Breast epithelium (tissue), 3 donors: ENCODE measurements around the gene FAT1.

Experiments
- POLR2A ChIP-seq: fragments of 450-650 bp; IDR thresholded peaks from one replicate; pipeline ENCODE4 v1.6.1; 2016; ENCODE audit warnings: antibody characterized with exemption, mild to moderate bottlenecking, moderate library complexity
- TF ChIP-seq, protein P1 (sequence below), 3 donors: fragments of 450-650 bp; IDR thresholded peaks; one replicate each; pipeline ENCODE4 v1.5.1; 2016 to 2017; ENCODE audit warnings: antibody characterized with exemption in 3 of 3, mild to moderate bottlenecking in 3 of 3, moderate library complexity in 3 of 3

DNA sequence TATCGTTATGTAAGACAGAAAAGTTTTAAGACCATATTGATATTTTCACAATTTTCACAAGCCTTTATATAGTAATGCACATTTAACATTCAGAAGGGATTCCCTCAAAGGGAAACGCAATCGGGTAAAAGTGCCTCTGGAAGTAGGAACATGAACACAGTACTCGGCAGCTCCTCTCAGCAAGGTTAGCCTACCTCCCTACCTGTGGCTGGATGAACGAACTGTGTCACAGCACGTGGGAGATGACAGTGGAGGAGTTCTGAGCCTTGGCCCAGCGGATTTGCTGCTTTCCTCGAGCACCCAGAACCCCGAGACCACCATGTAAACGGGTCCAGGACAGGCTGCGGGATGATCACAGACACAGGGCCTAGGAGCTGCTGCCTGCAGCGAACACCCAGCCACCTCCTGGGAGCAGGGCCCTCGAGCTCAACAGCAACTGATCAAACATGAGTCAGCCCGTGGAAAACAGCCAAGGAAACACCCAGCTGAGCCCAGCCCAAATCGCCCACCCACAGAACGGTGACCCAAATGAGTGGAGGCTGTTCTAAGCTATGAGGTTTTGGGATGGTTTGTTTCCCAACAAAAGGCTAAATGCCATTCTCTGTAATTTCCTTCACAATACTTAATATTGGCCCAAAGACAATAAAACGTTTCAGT lies 30.4 kb downstream of the FAT1 start:
- no peak for TF ChIP-seq POLR2A
- TF ChIP-seq, protein P1, sequence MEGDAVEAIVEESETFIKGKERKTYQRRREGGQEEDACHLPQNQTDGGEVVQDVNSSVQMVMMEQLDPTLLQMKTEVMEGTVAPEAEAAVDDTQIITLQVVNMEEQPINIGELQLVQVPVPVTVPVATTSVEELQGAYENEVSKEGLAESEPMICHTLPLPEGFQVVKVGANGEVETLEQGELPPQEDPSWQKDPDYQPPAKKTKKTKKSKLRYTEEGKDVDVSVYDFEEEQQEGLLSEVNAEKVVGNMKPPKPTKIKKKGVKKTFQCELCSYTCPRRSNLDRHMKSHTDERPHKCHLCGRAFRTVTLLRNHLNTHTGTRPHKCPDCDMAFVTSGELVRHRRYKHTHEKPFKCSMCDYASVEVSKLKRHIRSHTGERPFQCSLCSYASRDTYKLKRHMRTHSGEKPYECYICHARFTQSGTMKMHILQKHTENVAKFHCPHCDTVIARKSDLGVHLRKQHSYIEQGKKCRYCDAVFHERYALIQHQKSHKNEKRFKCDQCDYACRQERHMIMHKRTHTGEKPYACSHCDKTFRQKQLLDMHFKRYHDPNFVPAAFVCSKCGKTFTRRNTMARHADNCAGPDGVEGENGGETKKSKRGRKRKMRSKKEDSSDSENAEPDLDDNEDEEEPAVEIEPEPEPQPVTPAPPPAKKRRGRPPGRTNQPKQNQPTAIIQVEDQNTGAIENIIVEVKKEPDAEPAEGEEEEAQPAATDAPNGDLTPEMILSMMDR (IDR thresholded peaks at IDR 0.05): no peak
